GM12892 (cell line): ENCODE results near the gene ZBTB40.

Experiments used
- DNase-seq: peaks from one replicate; pipeline ENCODE4 v3.0.0; 2011; ENCODE audit not compliant: insufficient read length
- FAIRE-seq: peaks from 2 replicates; lab custom pipeline; 2011; peaks lifted over from hg19 to GRCh38; lab: Jason Lieb, UNC
- POLR2A ChIP-seq: IDR thresholded peaks from 2 replicates; pipeline ENCODE4 v1.6.1; 2011; ENCODE audit warnings: low read depth, low read length, control low read depth
- POLR2AphosphoS5 ChIP-seq: IDR thresholded peaks from 2 replicates; pipeline ENCODE4 v1.6.1; 2011; ENCODE audit warnings: low read depth, low read length, control low read depth
- TAF1 ChIP-seq: IDR thresholded peaks from 2 replicates; pipeline ENCODE4 v1.6.1; 2011; ENCODE audit warnings: low read depth, mild to moderate bottlenecking, control low read depth, low read length, borderline replicate concordance

The ZBTB40 gene

GRCh38 chr1:22572818-22573217 lies 121.2 kb downstream of the ZBTB40 start:
- TF ChIP-seq POLR2A = no peak
- no peak for TF ChIP-seq POLR2AphosphoS5
- no peak for TF ChIP-seq TAF1
- DNase-seq (no peak), FAIRE-seq (no peak)

GRCh38 chr1:22573237-22573636 lies 121.6 kb downstream of the ZBTB40 start:
- FAIRE-seq (no peak), DNase-seq (no peak)
- no peak for TF ChIP-seq POLR2A
- TF ChIP-seq POLR2AphosphoS5 = no peak
- TF ChIP-seq TAF1 = no peak

- TF ChIP-seq TAF1 (no peak), POLR2A (no peak), POLR2AphosphoS5 (no peak)
- no peak for FAIRE-seq
- DNase-seq = no peak
Measured at GRCh38 chr1:22575532-22576149, 124.0 kb downstream of the ZBTB40 start.

- no peak for TF ChIP-seq POLR2A
- DNase-seq (no peak), FAIRE-seq (no peak)
Measured at GRCh38 chr1:22576150-22576544, 124.5 kb downstream of the ZBTB40 start.

- no peak for TF ChIP-seq POLR2AphosphoS5
- TF ChIP-seq POLR2A = no peak
- no peak for TF ChIP-seq TAF1
- DNase-seq (no peak), FAIRE-seq (no peak)
Measured at GRCh38 chr1:22576617-22577016, 125.0 kb downstream of the ZBTB40 start.

GRCh38 chr1:22578732-22579361 lies 127.2 kb downstream of the ZBTB40 start:
- FAIRE-seq (peak; percentile 84), DNase-seq (no peak)
- TF ChIP-seq TAF1 (no peak), POLR2A (no peak)

- DNase-seq (no peak), FAIRE-seq (no peak)
- TF ChIP-seq TAF1 (no peak), POLR2AphosphoS5 (no peak), POLR2A (no peak)
Measured at GRCh38 chr1:22579541-22580155, 128.0 kb downstream of the ZBTB40 start.
